ENCODE results near the gene C5AR1.

Gene C5AR1

DNA sequence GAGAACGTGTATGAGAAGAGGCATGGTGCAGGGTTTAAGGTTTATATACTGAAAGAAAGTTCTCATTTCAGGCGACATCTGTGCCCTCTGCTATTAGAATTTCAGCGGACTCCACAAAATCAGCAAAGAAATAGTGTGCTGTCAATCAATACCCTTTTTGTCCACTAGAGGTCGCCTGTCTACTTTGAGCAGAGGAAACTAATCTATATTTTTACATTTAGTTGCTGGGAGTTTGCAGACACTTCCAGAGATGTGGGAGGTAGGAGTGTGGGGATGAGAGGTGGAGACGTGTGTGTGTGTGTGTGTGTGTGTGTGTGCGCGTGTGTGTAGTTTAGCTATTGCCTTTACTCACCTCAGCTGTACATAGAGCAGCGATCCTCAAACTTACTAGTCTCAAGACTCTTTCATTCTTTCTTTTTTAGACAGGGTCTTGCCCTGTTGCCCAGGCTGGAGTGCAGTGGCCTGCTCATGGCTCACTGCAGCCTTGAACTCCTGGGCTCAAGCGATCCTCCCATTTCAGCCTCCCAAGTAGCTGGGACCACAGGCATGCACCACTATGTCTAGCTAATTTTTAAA, 25.2 kb upstream of the C5AR1 start:
- TF ChIP-seq ZNF335 (tag by site-specific recombination; conservative IDR thresholded peaks at IDR 0.05) (0 out of 2 replicates have a peak, but pooled peaks have one; percentile 10), ZNF654 (tag by site-specific recombination; IDR thresholded peaks at IDR 0.05; ENCODE audit: low read depth) (peak; percentile 72), ZBTB17 (tag by site-specific recombination; IDR thresholded peaks at IDR 0.05) (peak; percentile 6; the same call in 1 of the 2 replicates), GLIS1 (tag by site-specific recombination; IDR thresholded peaks at IDR 0.05) (peak; percentile 66), ZFHX2 (tag by site-specific recombination; conservative IDR thresholded peaks at IDR 0.05) (peak; percentile 96), EGR2 (tag by site-specific recombination; IDR thresholded peaks at IDR 0.05; ENCODE audit: low read depth) (peak; percentile 93), YY2 (tag by site-specific recombination; IDR thresholded peaks at IDR 0.05) (no peak), SP7 (tag by site-specific recombination; IDR thresholded peaks at IDR 0.05) (peak; percentile 27; the same call in 1 of the 2 replicates), KLF16 (tag by site-specific recombination; IDR thresholded peaks at IDR 0.05) (0 out of 2 replicates have a peak, but pooled peaks have one; percentile 33), KLF17 (tag by site-specific recombination; IDR thresholded peaks at IDR 0.05) (no peak), ZSCAN4 (tag by site-specific recombination; IDR thresholded peaks at IDR 0.05) (peak; percentile 93), PRDM6 (tag by site-specific recombination; IDR thresholded peaks at IDR 0.05) (no peak), ZFP37 (tag by site-specific recombination; IDR thresholded peaks at IDR 0.05) (0 out of 2 replicates have a peak, but pooled peaks have one; percentile 20), ZXDB (tag by site-specific recombination; IDR thresholded peaks at IDR 0.05) (0 out of 2 replicates have a peak, but pooled peaks have one; percentile 15), ZNF416 (tag by site-specific recombination; IDR thresholded peaks at IDR 0.05) (no peak)
- TF ChIP-seq, protein P1, sequence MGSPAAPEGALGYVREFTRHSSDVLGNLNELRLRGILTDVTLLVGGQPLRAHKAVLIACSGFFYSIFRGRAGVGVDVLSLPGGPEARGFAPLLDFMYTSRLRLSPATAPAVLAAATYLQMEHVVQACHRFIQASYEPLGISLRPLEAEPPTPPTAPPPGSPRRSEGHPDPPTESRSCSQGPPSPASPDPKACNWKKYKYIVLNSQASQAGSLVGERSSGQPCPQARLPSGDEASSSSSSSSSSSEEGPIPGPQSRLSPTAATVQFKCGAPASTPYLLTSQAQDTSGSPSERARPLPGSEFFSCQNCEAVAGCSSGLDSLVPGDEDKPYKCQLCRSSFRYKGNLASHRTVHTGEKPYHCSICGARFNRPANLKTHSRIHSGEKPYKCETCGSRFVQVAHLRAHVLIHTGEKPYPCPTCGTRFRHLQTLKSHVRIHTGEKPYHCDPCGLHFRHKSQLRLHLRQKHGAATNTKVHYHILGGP (tag by site-specific recombination; IDR thresholded peaks at IDR 0.05), result 0 out of 2 replicates have a peak, but pooled peaks have one; percentile 15
- TF ChIP-seq, protein P2, sequence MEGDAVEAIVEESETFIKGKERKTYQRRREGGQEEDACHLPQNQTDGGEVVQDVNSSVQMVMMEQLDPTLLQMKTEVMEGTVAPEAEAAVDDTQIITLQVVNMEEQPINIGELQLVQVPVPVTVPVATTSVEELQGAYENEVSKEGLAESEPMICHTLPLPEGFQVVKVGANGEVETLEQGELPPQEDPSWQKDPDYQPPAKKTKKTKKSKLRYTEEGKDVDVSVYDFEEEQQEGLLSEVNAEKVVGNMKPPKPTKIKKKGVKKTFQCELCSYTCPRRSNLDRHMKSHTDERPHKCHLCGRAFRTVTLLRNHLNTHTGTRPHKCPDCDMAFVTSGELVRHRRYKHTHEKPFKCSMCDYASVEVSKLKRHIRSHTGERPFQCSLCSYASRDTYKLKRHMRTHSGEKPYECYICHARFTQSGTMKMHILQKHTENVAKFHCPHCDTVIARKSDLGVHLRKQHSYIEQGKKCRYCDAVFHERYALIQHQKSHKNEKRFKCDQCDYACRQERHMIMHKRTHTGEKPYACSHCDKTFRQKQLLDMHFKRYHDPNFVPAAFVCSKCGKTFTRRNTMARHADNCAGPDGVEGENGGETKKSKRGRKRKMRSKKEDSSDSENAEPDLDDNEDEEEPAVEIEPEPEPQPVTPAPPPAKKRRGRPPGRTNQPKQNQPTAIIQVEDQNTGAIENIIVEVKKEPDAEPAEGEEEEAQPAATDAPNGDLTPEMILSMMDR (tag by site-specific recombination; IDR thresholded peaks at IDR 0.05), result peak; percentile 66
- TF ChIP-seq, protein P3, sequence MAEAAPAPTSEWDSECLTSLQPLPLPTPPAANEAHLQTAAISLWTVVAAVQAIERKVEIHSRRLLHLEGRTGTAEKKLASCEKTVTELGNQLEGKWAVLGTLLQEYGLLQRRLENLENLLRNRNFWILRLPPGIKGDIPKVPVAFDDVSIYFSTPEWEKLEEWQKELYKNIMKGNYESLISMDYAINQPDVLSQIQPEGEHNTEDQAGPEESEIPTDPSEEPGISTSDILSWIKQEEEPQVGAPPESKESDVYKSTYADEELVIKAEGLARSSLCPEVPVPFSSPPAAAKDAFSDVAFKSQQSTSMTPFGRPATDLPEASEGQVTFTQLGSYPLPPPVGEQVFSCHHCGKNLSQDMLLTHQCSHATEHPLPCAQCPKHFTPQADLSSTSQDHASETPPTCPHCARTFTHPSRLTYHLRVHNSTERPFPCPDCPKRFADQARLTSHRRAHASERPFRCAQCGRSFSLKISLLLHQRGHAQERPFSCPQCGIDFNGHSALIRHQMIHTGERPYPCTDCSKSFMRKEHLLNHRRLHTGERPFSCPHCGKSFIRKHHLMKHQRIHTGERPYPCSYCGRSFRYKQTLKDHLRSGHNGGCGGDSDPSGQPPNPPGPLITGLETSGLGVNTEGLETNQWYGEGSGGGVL (tag by site-specific recombination; IDR thresholded peaks at IDR 0.05), result 0 out of 2 replicates have a peak, but pooled peaks have one; percentile 6
- Histone ChIP-seq H3K4me3 (ENCODE audit: low read depth, low read length) (no peak overlapping the region), H3K27ac (ENCODE audit: extremely low read depth, low read depth, low read length) (no peak overlapping the region), H3K4me1 (ENCODE audit: control insufficient read depth, insufficient read depth, low read length) (peaks cover 6% of the 10 kb centered on the region; the same call in 1 of the 2 replicates), H3K9me3 (ENCODE audit: control insufficient read depth, insufficient read depth, low read depth, low read length) (no peaks in the 10 kb centered on the region), H3K36me3 (ENCODE audit: control insufficient read depth in 2 of 2, insufficient read depth in 1 of 2, low read length in 2 of 2) (no peaks in the 10 kb centered on the region; a peak in 1 of 3 replicates)
- ChIA-PET CTCF (interaction anchor here (0.6 to 3.9 kb wide), 30 partner anchors 8 to 1554 kb away, joined by 3 to 35 read pairs (median 4); partner anchors contain the start of genes DHX34 and NOP53), POLR2A (interaction anchor here (0.5 to 1.4 kb wide), 4 partner anchors 10 to 266 kb away, joined by 3 to 5 read pairs (median 5); partner anchors contain the start of genes CCDC9 and INAFM1)
